ENCODE data around the gene C11orf21.

Gene C11orf21

DNA sequence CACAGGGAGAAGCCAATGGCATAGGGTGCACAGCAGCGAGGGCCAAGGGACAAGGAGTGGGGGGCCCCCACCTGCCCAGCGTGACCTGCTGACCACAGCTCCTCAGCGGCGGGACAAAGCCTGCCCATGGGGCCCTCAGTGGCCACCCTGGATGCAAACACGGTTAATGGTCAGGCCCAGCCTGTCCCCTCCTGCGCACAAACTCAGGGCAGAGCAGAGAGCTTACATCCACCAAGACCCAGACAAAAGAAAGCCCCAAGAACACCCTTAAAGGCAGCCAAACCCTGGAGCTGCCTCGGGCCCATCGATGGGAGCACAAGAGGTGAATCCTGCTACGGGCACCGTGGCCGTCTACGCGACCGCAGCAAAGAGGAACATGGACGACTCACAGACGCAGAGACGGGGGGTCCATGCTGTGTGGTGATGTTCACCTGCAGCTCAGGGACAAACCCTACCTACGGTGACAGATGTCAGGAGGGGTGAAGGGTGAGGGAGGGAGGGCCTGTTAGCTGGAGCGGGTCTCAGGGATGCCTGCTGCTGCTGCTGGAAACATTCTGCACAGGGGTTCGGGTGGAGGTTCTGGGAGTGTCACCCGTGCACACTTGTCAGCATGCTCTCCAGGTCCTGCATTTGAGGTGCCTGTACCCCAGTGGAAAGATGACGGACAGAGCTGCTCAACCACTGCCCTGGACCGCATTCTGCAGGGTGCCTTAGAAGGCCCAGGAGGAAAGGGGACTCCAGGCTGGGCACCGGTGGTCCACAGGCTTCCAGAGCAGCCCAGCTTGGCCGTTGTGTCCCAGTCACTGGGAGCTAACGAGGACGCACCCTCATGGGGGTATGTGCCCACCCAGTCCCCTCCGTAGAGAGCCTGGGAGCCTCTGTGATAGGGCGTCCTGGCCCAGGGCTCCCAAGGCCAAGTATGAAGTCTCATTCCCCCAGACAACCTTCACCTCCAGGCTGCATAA, 42.9 kb downstream of the C11orf21 start:
- DNase-seq: no peak

- DNase-seq: no peak
Measured at GRCh38 chr11:2256951-2257700, 44.6 kb downstream of the C11orf21 start.

DNA sequence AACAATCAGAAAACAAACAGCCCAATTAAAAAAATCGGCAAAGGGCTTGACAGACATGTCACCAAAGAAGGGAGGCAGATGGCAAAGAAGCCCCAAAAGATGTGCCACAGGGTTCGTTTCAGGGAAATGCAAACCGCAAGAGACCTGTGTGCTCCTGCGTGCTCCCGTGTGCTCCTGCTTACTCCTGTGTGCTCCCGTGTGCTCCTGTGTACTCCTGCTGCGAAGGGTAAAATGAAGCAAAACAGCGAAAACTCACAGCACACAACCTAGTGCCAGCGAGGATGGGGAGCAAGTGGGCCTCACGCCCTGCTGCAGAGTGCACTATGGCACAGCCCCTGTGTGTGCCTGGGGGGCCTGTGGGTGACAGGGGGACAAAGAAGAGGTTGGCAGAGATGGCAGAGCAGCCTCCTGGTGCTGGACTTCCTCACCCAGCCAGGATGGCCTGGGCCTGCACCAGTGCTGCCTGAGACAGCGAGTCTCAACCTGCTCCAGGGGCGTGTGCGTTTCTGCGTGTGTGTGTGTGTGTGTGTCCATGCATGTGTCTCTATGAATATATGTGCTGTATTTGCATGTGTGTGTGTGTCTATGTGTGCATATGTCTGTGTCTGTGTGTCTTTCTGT, 45.3 kb downstream of the C11orf21 start:
- DNase-seq: no peak

DNA sequence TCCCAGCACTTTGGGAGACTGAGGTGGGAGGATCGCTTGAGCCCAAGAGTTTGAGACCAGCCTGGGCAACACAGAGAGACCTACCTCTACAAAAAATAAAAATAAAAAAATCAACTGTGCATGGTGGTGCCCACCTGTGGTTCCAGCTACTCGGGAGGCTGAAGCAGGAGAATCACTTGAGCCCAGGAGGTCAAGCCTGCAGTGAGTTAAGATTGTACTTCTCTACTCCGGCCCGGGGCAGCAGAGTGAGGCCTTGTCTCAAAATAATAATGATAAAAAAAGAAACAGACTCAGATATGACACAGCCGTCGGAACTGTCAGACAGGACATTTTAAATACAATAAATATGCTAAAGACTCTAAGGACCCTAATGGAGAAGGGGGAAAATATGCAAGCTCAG, 49.7 kb downstream of the C11orf21 start:
- DNase-seq: no peak

DNA sequence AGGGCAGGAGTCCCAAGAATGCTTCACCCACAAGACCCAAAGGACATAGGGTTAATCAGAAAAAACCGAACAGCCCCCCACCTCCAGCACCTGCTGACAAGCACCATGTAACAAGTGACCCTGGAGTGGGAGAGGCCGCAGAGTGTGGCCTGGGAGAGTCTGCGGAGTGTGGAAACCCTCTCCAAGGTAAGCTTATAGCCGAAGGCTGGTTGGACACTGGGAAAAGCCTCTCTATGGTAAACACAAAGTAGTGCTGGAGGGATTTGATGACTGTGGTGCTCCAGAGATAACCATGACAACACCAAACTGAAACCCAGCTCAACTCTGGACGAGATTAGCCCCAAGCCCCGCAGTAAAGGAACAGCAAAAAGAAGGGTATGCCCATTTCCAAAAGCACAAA, 50.6 kb downstream of the C11orf21 start:
- no peak for DNase-seq

DNA sequence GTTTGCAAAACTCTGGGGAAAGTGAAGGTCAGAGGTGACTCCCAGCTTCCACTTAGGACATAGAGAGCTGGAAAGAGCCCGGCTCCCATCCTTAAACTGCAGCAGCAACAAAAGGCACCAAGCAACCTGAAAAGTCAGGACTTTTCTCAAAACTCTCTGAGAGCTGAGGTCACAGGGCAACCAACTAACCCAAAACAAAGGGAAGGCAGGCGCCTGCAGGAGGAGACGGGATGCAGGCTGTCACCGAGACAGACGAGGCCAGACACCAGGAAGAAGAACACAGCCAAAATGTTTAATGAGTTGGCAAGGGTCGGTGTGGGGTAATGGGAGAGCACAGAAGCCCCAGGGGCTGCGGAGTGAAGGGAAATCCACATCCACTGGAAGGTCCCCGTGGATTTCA, 51.2 kb downstream of the C11orf21 start:
- no peak for DNase-seq

- DNase-seq: no peak
Measured at GRCh38 chr11:2250041-2250440, 51.7 kb downstream of the C11orf21 start.

DNA sequence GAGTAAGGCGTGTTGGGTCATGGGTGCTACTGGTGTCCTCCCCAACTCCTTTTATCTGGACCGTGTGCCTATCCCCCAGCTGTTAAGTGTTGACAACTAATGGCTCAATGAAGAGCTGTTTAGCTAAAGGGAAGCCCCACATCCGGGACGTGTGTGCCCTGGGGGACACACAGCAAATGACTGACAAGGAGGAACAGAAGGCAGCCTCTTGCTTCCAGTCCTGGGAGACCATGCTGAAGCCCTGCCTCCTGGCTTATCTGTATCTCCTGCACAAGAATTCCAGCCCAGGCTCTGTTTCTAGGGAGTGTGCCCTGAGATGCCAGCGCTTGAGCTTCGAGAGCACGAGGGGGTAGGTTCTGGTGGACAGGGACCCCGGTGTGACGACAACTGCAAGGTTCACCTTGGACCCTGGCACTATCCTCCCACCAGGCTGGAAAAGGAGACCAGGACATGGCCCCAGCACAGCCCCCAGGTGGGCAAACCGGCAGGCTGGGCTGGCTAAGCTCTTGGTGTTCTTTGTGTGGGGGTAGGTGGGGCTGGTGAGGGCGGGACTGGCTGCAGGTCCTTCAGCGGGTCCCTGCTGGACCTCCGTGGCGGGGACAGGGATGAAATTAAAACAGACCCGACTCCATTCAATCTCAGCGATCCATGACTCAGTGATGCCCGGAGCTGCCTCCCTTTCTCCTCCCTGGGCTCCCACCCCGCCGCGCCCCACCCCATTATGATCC, 52.4 kb downstream of the C11orf21 start:
- no peak for DNase-seq

GRCh38 chr11:2248762-2249161, 53.0 kb downstream of the C11orf21 start:
- no peak for DNase-seq

DNA sequence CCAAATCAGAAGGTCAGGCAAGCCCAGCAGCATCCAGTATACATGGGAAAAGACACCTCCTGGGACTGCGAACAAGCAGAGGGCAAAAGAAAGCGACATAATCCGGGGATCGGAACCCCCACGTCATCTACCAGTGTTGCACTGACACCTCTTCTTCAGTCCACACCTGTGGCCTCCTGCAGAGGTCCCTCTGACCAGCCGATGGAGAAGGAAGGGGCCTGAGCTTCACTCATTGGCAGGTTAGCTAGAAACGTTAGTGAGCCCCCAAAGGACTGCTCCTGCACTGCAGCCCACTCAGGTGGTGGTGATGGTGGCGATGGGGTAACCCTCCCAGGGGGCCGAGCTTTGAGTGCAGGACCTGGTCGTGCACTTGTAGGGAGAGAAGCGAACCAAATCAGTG, 53.5 kb downstream of the C11orf21 start:
- DNase-seq: no peak

DNA sequence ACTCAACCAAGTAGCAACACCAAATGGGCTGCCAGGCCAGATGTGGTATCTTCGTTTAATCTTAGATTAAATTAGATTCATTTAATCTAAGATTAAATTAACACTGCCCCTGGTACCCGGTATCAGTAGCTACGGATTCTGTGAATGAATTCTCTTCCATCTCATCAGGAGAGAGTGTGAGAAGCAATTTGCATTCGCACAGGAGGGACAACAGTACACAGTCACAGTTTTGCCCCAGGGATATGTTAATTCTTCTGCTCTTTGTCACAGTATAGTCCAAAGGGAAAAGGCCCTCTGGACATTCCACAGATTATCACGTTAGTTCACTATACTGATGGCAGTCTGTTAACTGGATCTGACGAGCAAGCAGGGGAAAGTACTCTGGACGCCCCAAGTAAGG, 54.2 kb downstream of the C11orf21 start:
- DNase-seq: no peak
